ENCODE data around the gene TCEANC2. TPM values are rescaled to one million over a fixed set of nuclear protein-coding genes. Genes with fewer than 3 reads are reported as not detected.
A peak's percentile ranks its signal among the peaks of the same experiment; 100 is the strongest.
"Not testable (repeated sequence)": the region's sequence is repeated elsewhere in the genome, so short reads cannot be mapped to it uniquely, and the experiment has no call there.

Gene TCEANC2
- 5.9 and 8.4 TPM in 2 replicates for total RNA-seq (2022)
- percentile 49 among the genes with signal in this experiment for Bru-seq, nascent RNA
- BruChase-seq, experiment 1, labeled RNA remaining after a 6-hour chase: percentile 56 among the genes with signal in this experiment
- percentile 55 among the genes with signal in this experiment for BruChase-seq, experiment 2, labeled RNA remaining after a 2-hour chase
- long read RNA-seq, partial matches to known transcripts: 0 of 2 reads
- long read RNA-seq, other reads (novel, unspliced or antisense): 2 of 2 reads

- no TSS peak for BruUV-seq (replicated peaks)
- CTCF ChIA-PET: interaction anchor here (0.6 to 1.0 kb wide), 2 partner anchors 30 to 77 kb away, joined by 3 to 4 read pairs; no protein-coding TSS in a partner anchor
- no peak within 1 kb of the TSS for H3K27ac Mint-ChIP-seq (ENCODE audit: unreplicated experiment)
Observed at GRCh38 chr1:54052934-54053744, at the start of gene TCEANC2, which contains the start of gene TMEM59. Gene TCEANC2 (plus strand): TSS chr1:54053608. CDS start chr1:54054423, 815 bp downstream. Gene TMEM59 (minus strand): TSS chr1:54053204. CDS start chr1:54053188, 16 bp downstream.

GRCh38 chr1:54003750-54004480, 49.5 kb upstream of the TCEANC2 start:
- H3K4me3 Mint-ChIP-seq (ENCODE audit: low read depth, unreplicated experiment); BruUV-seq (replicated peaks); H3K9me3 Mint-ChIP-seq (ENCODE audit: low read depth, unreplicated experiment); intact Hi-C loops (cut with micrococcal nuclease; ENCODE audit: unreplicated experiment); H3K27ac Mint-ChIP-seq (ENCODE audit: unreplicated experiment); DNase-seq; H3K36me3 Mint-ChIP-seq (ENCODE audit: insufficient read depth, unreplicated experiment); H3K4me1 Mint-ChIP-seq (ENCODE audit: low read depth, unreplicated experiment): not testable (repeated sequence)
- CTCF ChIA-PET: interaction anchor here (0.6 to 1.2 kb wide), 3 partner anchors 15 to 306 kb away, joined by 3 to 4 read pairs (median 3); no protein-coding TSS in a partner anchor
- H3K27me3 Mint-ChIP-seq (ENCODE audit: unreplicated experiment): peaks cover 59% of the 10 kb centered on the region

More at GRCh38 chr1:54052934-54053744, at the start of gene TCEANC2, which contains the start of gene TMEM59:
- DNase-seq: peak; percentile 97
- intact Hi-C loops (cut with micrococcal nuclease; ENCODE audit: unreplicated experiment): no loop called here
- TF ChIP-seq CTCF (IDR thresholded peaks at IDR 0.05; ENCODE audit: unreplicated experiment): no peak
- H3K36me3 Mint-ChIP-seq (ENCODE audit: insufficient read depth, unreplicated experiment): peaks cover 5% of the 10 kb centered on the region
- no peaks in the 10 kb centered on the region for H3K4me1 Mint-ChIP-seq (ENCODE audit: low read depth, unreplicated experiment)
- H3K4me3 Mint-ChIP-seq (ENCODE audit: low read depth, unreplicated experiment): no peak within 1 kb of the TSS
- no peaks in the 10 kb centered on the region for H3K27me3 Mint-ChIP-seq (ENCODE audit: unreplicated experiment)
- H3K9me3 Mint-ChIP-seq (ENCODE audit: low read depth, unreplicated experiment): no peaks in the 10 kb centered on the region

- H3K27ac Mint-ChIP-seq (ENCODE audit: unreplicated experiment): no peak overlapping the region
- TF ChIP-seq CTCF (IDR thresholded peaks at IDR 0.05; ENCODE audit: unreplicated experiment): no peak
- H3K27me3 Mint-ChIP-seq (ENCODE audit: unreplicated experiment): peaks cover 65% of the 10 kb centered on the region
- CTCF ChIA-PET: interaction anchor here (0.6 to 1.2 kb wide), 4 partner anchors 15 to 305 kb away, joined by 3 to 4 read pairs (median 3); no protein-coding TSS in a partner anchor
- no peaks in the 10 kb centered on the region for H3K4me1 Mint-ChIP-seq (ENCODE audit: low read depth, unreplicated experiment)
- no peak overlapping the region for H3K4me3 Mint-ChIP-seq (ENCODE audit: low read depth, unreplicated experiment)
- DNase-seq: no peak
- H3K9me3 Mint-ChIP-seq (ENCODE audit: low read depth, unreplicated experiment): no peaks in the 10 kb centered on the region
- intact Hi-C loops (cut with micrococcal nuclease; ENCODE audit: unreplicated experiment): no loop called here
- no peaks in the 10 kb centered on the region for H3K36me3 Mint-ChIP-seq (ENCODE audit: insufficient read depth, unreplicated experiment)
- no TSS peak for BruUV-seq (replicated peaks)
Observed at GRCh38 chr1:54004481-54005049, 48.8 kb upstream of the TCEANC2 start.

GRCh38 chr1:54006508-54006907, 46.9 kb upstream of the TCEANC2 start:
- TF ChIP-seq CTCF (IDR thresholded peaks at IDR 0.05; ENCODE audit: unreplicated experiment): no peak
- no peaks in the 10 kb centered on the region for H3K9me3 Mint-ChIP-seq (ENCODE audit: low read depth, unreplicated experiment)
- no peaks in the 10 kb centered on the region for H3K4me1 Mint-ChIP-seq (ENCODE audit: low read depth, unreplicated experiment)
- peaks cover 85% of the 10 kb centered on the region for H3K27me3 Mint-ChIP-seq (ENCODE audit: unreplicated experiment)
- DNase-seq: no peak
- intact Hi-C loops (cut with micrococcal nuclease; ENCODE audit: unreplicated experiment): no loop called here
- no TSS peak for BruUV-seq (replicated peaks)
- H3K4me3 Mint-ChIP-seq (ENCODE audit: low read depth, unreplicated experiment): no peak overlapping the region
- no peak overlapping the region for H3K27ac Mint-ChIP-seq (ENCODE audit: unreplicated experiment)
- H3K36me3 Mint-ChIP-seq (ENCODE audit: insufficient read depth, unreplicated experiment): no peaks in the 10 kb centered on the region
- CTCF ChIA-PET: no interaction called here
